Adrenal gland (tissue), 12 donors: ENCODE measurements around the gene MBLAC1. TPM values are rescaled to one million over a fixed set of nuclear protein-coding genes. Genes with fewer than 3 reads are reported as not detected.

Source experiments
- DNase-seq, 7 donors: peaks; one replicate each; pipeline ENCODE4 v3.0.0-alpha.2; 2019 to 2020
- H3K27ac ChIP-seq, 5 donors: fragments of 200-600 bp; sonication (generic) in 4 of 5; 1 replicate in 3 of 5; 2 replicates in 2 of 5; pipeline versions ENCODE4 v1.5.1 to v1.8.0; 2016 to 2020; ENCODE audit warnings: mild to moderate bottlenecking in 1 of 5
- H3K27me3 ChIP-seq: fragments of 200-600 bp; 2 replicates; pipeline ENCODE4 v1.8.0; 2021
- H3K36me3 ChIP-seq, 2 donors: fragments of 200-600 bp; replicated peaks in 1 of 2; 1 replicate in 1 of 2; 2 replicates in 1 of 2; pipeline versions ENCODE4 v1.5.1 to v1.8.0; 2018 to 2022
- H3K4me1 ChIP-seq, 2 donors: fragments of 200-600 bp; replicated peaks in 1 of 2; 1 replicate in 1 of 2; 2 replicates in 1 of 2; pipeline versions ENCODE4 v1.5.1 to v1.8.0; 2018 to 2021
- H3K4me3 ChIP-seq, 4 donors: fragments of 200-600 bp; sonication (generic) in 3 of 4; one replicate each; pipeline ENCODE4 v1.5.1; 2016 to 2018
- H3K9me3 ChIP-seq, 3 donors: fragments of 200-600 bp; sonication (generic) in 1 of 3; replicated peaks in 1 of 3; 1 replicate in 2 of 3; 2 replicates in 1 of 3; pipeline versions ENCODE4 v1.5.1 to v1.8.0; 2016 to 2021
- CTCF ChIP-seq, 6 experiments: fragments of 450-650 bp in 4 of 6; fragments of 200-600 bp in 2 of 6; sonication (generic) in 1 of 6; IDR thresholded peaks; 1 replicate in 5 of 6; 2 replicates in 1 of 6; pipeline versions ENCODE4 v1.5.1 to v1.8.0; 2016 to 2021; ENCODE audit warnings: antibody characterized with exemption in 6 of 6, mild to moderate bottlenecking in 2 of 6, moderate library complexity in 1 of 6
- POLR2A ChIP-seq, 2 donors: fragments of 450-650 bp; IDR thresholded peaks; one replicate each; pipeline ENCODE4 v1.6.1; 2017; ENCODE audit warnings: antibody characterized with exemption in 2 of 2, mild to moderate bottlenecking in 2 of 2, moderate library complexity in 1 of 2
- WGBS, 4 donors: extraction: QIAGEN DNeasy Blood & Tissue Kit in 2 of 4; methylation state at CpG; one replicate each; pipeline versions ENCODE4 v1.1.5 to v1.1.7; 2013 to 2017; 5-methylcytosine and 5-hydroxymethylcytosine counted together
- intact Hi-C, 2 donors: fragments of 100-400 bp; cut with DNase I; formaldehyde crosslinking; loops; one replicate each; pipeline versions ENCODE4 v1.14.1 to v1.15.0; 2022 to 2023
- polyA plus RNA-seq, 3 donors: library from polyadenylated mRNA; stranded (reverse); fragments of 200-250 nt in 2 of 3; fragments of 350-450 nt in 1 of 3; fragmentation: Illumina TruSeq in 1 of 3; extraction: RNeasy Lipid Tissue Mini Kit (QIAGEN cat#74804) in 1 of 3; gene quantifications; one replicate each; pipeline ENCODE4 v1.2.3, GENCODE V29; 2013 to 2014
- total RNA-seq, 9 donors: library from RNA; depleted of rRNA in 4 of 9; stranded (reverse); fragments of >200 nt in 4 of 9; fragments of 120-200 nt in 1 of 9; fragmentation: NEBNext Ultra II Directional in 1 of 9; extraction: Animal tissue kit (Norgen Biotek cat#: 25700) in 1 of 9; gene quantifications; one replicate each; pipeline versions ENCODE4 v1.1.0 to v1.2.4, GENCODE V29; 2013 to 2023
- donor health status: healthy with polysubstance abuse.
- donor health status: Bipolar disorder and iron deficiency.
- donor health status: DM: yes; HTN: yes; CAD: no.
- donor health status: DM: no; HTN: no; CAD: no.
- donor health status: DM: no; HTN: no; CAD: no.
- donor health status: DM: yes; HTN: yes; CAD: no.

The MBLAC1 gene
- total and polyA plus RNA-seq, 12 donors, result 0.38 to 7.0 (median 3.4) TPM

- intact Hi-C loops, result no loop called here
- peak overlapping the region in 3 of 4 donors; percentile 45 to 83 (median 80) for H3K4me3 ChIP-seq
- no peaks in the 10 kb centered on the region for H3K27me3 ChIP-seq
- WGBS, 4 donors, result 25 to 33% (median 27%) methylated on average over 7 of the region's 7 CpGs
- DNase-seq, result no peak
- H3K27ac ChIP-seq, result peak overlapping the region in 3 of 5 donors; percentile 17 to 85 (median 80)
- H3K9me3 ChIP-seq, result no peaks in the 10 kb centered on the region
- TF ChIP-seq CTCF (IDR thresholded peaks at IDR 0.05) (no peak), POLR2A (IDR thresholded peaks at IDR 0.05) (no peak)
- H3K4me1 ChIP-seq, result peaks cover 9 to 27% of the 10 kb centered on the region in 2 donors
- peaks cover 0 to 42% of the 10 kb centered on the region in 2 donors for H3K36me3 ChIP-seq
These were observed 37.1 kb upstream of the MBLAC1 start for GRCh38 chr7:100089458-100090196.

GRCh38 chr7:100090527-100091410, 36.0 kb upstream of the MBLAC1 start:
- Histone ChIP-seq H3K27me3 (no peaks in the 10 kb centered on the region), H3K27ac (no peak overlapping the region), H3K9me3 (no peaks in the 10 kb centered on the region), H3K36me3 (peaks cover 0 to 54% of the 10 kb centered on the region in 2 donors), H3K4me1 (peaks cover 9 to 27% of the 10 kb centered on the region in 2 donors), H3K4me3 (no peak overlapping the region)
- DNase-seq, result no peak
- intact Hi-C loops, result no loop called here
- TF ChIP-seq CTCF (IDR thresholded peaks at IDR 0.05), result no peak
- TF ChIP-seq POLR2A (IDR thresholded peaks at IDR 0.05), result no peak
- WGBS, 4 donors, result 84 to 93% (median 89%) methylated on average over 14 of the region's 14 CpGs

- no peak overlapping the region for H3K27ac ChIP-seq
- peaks cover 0 to 62% of the 10 kb centered on the region in 2 donors for H3K36me3 ChIP-seq
- 65 to 77% (median 73%) methylated on average over 15 to 19 of the region's 19 CpGs for WGBS, 4 donors
- H3K27me3 ChIP-seq, result no peaks in the 10 kb centered on the region
- DNase-seq, result no peak
- no peaks in the 10 kb centered on the region for H3K9me3 ChIP-seq
- no peak overlapping the region for H3K4me3 ChIP-seq
- intact Hi-C loops, result no loop called here
- H3K4me1 ChIP-seq, result peaks cover 9 to 27% of the 10 kb centered on the region in 2 donors
- TF ChIP-seq CTCF (IDR thresholded peaks at IDR 0.05), result no peak
- no peak for TF ChIP-seq POLR2A (IDR thresholded peaks at IDR 0.05)
These were observed 35.2 kb upstream of the MBLAC1 start for GRCh38 chr7:100091411-100092181.

- no peak for DNase-seq
- whole genome bisulfite sequencing, 4 donors, result 55 to 64% (median 58%) methylated on average over 8 of the region's 8 CpGs
- no peaks in the 10 kb centered on the region for H3K9me3 ChIP-seq
- H3K4me1 ChIP-seq, result peaks cover 9 to 15% of the 10 kb centered on the region in 2 donors
- no peaks in the 10 kb centered on the region for H3K27me3 ChIP-seq
- peaks cover 0 to 77% of the 10 kb centered on the region in 2 donors for H3K36me3 ChIP-seq
- intact Hi-C loops, result no loop called here
- TF ChIP-seq POLR2A (IDR thresholded peaks at IDR 0.05) (no peak), CTCF (IDR thresholded peaks at IDR 0.05) (no peak)
- no peak overlapping the region for H3K27ac ChIP-seq
- no peak overlapping the region for H3K4me3 ChIP-seq
These were observed 33.7 kb upstream of the MBLAC1 start for GRCh38 chr7:100093054-100093453.
